ENCODE results near the gene FOXF2. TPM values are rescaled to one million over a fixed set of nuclear protein-coding genes. Genes with fewer than 3 reads are reported as not detected.
"Not testable (repeated sequence)": the region's sequence is repeated elsewhere in the genome, so short reads cannot be mapped to it uniquely, and the experiment has no call there.

The FOXF2 gene
- total RNA-seq = not detected in 2 replicates
- not detected for polyA plus RNA-seq (2012)

GRCh38 chr6:1389369-1390132, at the start of gene FOXF2:
FOXF2 (plus strand) TSS chr6:1389576; CDS start chr6:1389948, 372 bp downstream.
- DNase-seq (ENCODE audit: low read depth) = no peak

GRCh38 chr6:1346101-1346500, 43.3 kb upstream of the FOXF2 start:
- DNase-seq (ENCODE audit: low read depth) = no peak

DNA sequence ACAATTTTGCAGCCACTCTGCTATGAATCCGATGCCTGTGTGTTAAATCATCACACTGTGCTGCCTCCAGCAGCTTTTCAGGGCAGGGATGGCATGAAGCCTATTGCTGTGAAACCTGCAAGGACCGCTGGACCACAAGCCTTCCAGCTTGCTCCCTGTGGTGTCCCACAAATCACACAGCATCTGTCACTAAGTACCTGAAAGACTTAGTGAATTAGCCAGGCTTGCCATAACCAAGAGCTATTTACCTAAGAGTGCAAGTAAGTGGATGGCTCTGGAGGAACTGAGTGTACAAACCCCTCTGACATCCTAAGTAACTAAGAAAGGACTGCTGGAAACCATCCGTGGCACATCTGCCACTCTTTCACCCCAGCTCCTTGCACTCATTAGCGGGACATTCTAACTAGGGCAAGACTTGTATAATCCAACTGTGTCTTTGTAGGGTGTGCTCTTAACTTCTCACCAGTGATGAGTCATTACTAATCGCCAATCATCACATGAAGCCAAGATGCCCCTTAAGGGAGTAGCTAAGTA, 42.8 kb upstream of the FOXF2 start:
- DNase-seq (ENCODE audit: low read depth) = peak; percentile 29

- no peak for DNase-seq (ENCODE audit: low read depth)
Measured at GRCh38 chr6:1347161-1347560, 42.2 kb upstream of the FOXF2 start.

- no peak for DNase-seq (ENCODE audit: low read depth)
Measured at GRCh38 chr6:1348675-1349074, 40.7 kb upstream of the FOXF2 start.

DNA sequence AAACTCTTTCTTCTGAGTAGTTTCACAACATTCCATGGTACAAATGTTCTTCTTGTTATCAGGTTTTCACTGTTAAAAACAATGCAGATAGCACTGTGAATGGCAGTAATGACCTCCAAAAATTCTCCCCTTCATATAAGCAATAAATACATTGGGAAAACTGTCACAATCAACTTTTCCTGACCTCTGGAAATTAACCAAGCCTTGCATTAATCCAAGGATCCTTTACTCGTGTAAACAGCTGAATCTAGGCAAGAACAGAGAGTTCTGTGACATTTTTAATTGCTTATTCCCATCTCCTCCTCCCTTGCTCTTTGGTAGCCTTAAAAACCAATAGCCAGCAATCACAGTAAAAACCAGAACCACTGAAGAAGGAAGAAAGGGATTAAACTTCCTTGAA, 39.7 kb upstream of the FOXF2 start:
- DNase-seq (ENCODE audit: low read depth) = no peak

DNA sequence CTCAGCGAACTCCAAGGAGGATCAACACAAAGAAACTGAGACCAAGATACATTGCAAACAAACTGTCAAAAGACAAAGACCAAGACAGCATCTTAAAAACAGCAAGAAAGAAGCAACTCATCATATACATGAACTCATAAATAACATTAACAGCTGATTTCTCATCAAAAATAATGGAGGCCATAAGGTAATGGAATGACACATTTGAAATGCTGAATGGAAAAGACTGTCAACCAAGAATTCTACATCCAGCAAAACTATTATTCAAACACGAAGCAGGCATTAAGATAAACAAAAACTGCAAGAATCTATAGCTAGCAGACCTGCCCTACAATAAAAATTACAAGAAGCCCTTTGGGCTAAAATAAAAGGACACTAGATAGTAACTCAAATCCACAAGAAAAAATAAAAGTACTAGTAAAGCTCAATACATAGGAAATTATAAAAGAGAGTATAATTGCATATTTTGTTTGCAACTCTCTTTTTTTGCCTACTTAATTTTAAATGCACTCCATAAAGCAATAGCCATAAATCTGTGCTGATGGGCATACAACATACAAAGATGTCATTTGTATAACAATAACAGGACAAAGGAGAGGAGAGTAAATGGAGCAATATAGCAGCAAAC, 37.9 kb upstream of the FOXF2 start:
- DNase-seq (ENCODE audit: low read depth) = no peak

GRCh38 chr6:1355068-1355467, 34.3 kb upstream of the FOXF2 start:
- not testable (repeated sequence) for DNase-seq (ENCODE audit: low read depth)

GRCh38 chr6:1361717-1362116, 27.7 kb upstream of the FOXF2 start:
- not testable (repeated sequence) for DNase-seq (ENCODE audit: low read depth)

- no peak for DNase-seq (ENCODE audit: low read depth)
Measured at GRCh38 chr6:1362643-1363042, 26.7 kb upstream of the FOXF2 start.

GRCh38 chr6:1363298-1363697, 26.1 kb upstream of the FOXF2 start:
- no peak for DNase-seq (ENCODE audit: low read depth)

- DNase-seq (ENCODE audit: low read depth) = no peak
Measured at GRCh38 chr6:1363729-1364572, 25.4 kb upstream of the FOXF2 start.

- no peak for DNase-seq (ENCODE audit: low read depth)
Measured at GRCh38 chr6:1364791-1365190, 24.6 kb upstream of the FOXF2 start.

GRCh38 chr6:1365686-1366085, 23.7 kb upstream of the FOXF2 start:
- no peak for DNase-seq (ENCODE audit: low read depth)

GRCh38 chr6:1367771-1368170, 21.6 kb upstream of the FOXF2 start:
- DNase-seq (ENCODE audit: low read depth) = no peak

GRCh38 chr6:1368940-1369339, 20.4 kb upstream of the FOXF2 start:
- DNase-seq (ENCODE audit: low read depth) = no peak

GRCh38 chr6:1369695-1370094, 19.7 kb upstream of the FOXF2 start:
- not testable (repeated sequence) for DNase-seq (ENCODE audit: low read depth)

GRCh38 chr6:1371933-1372332, 17.4 kb upstream of the FOXF2 start:
- DNase-seq (ENCODE audit: low read depth) = no peak

DNA sequence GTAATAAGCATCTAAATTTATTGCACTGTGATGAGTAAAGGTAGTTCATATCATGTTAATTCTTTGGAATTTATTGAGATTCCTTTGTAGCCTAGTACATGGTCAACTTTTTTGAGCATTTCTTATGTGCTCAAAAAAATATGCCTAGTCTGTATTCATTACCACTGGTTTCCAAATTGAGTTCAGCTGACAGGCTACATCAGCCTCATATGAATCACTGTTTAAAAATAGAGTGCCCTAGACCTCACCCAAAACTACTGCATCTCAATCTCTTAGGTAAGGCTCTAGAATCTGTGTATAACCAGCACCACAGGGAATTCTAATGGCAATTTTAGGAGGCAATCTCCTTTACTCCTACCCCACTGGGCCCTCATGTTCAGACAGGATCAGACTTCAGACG, 16.7 kb upstream of the FOXF2 start:
- DNase-seq (ENCODE audit: low read depth) = peak; percentile 37

DNA sequence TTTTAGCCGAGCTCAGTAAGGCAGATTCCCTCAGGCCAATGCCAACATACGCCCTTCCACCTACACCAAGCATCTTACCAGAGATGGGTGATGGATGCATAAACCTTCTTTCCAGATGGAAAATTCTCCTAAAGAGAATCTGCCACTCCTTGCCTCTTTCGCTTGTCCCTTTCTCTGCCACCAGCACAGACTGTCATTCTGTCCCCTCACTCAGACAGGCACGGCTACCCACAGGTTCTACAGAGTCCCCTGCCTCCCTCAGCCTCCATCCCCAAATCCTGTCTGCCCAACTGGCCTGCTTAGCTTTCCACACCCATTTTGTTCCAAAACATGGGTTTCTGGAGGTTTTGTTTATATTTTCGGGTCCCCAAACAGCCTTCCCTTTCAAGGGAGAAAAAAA, 12.7 kb upstream of the FOXF2 start:
- DNase-seq (ENCODE audit: low read depth) = no peak

- no peak for DNase-seq (ENCODE audit: low read depth)
Measured at GRCh38 chr6:1377526-1377925, 11.8 kb upstream of the FOXF2 start.

Data from myocyte (in vitro differentiated cells).